GM13977 (cell line): ENCODE data around the gene CHD9.
"Not testable (repeated sequence)": the region's sequence is repeated elsewhere in the genome, so short reads cannot be mapped to it uniquely, and the experiment has no call there.

ENCODE experiments used
- DNase-seq: peaks from one replicate; pipeline ENCODE4 v3.0.0; 2012; ENCODE audit warnings: low spot score
- CTCF ChIP-seq: IDR thresholded peaks from 2 replicates; pipeline ENCODE4 v1.5.1; 2012; ENCODE audit warnings: mild to moderate bottlenecking, control low read depth; ENCODE audit not compliant: insufficient read depth; ENCODE audit errors: extremely low read depth, missing control alignments
- in situ Hi-C: fragments of 300-500 bp; cut with MboI; formaldehyde crosslinking; loops from one replicate; pipeline ENCODE4 v1.12.0; 2022; ENCODE audit warnings: low sequenced_read_pairs, low pct_unique_long_range_greater_than_20kb, mixed read lengths, inconsistent platforms; ENCODE audit not compliant: unreplicated experiment

CHD9 gene

GRCh38 chr16:53183442-53183841 is 128.7 kb downstream of the CHD9 start:
- DNase-seq = no peak
- TF ChIP-seq CTCF = no peak
- in situ Hi-C loops = no loop called here

DNA sequence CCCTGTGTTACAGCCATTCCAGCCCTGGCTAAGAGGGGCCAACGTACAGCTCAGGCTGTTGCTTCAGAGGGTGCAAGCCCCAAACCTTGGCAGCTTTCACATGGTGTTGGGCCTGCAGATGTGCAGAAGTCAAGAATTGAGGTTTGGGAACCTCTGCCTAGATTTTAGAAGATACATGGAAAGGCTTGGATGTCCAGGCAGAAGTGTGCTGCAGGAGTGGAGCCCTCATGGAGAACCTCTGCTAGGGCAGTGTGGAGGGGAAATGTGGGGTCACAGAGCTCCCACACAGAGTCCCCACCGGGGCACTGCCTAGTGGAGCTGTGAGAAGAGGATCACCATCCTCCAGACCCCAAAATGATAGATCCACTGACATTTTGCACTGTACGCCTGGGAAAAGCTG is 130.9 kb downstream of the CHD9 start:
- in situ Hi-C loops, DNase-seq: not testable (repeated sequence)

- in situ Hi-C loops = no loop called here
- TF ChIP-seq CTCF = no peak
- DNase-seq = no peak
Measured at GRCh38 chr16:53187775-53188174, 133.0 kb downstream of the CHD9 start.

- no peak for TF ChIP-seq CTCF
- in situ Hi-C loops = no loop called here
- no peak for DNase-seq
Measured at GRCh38 chr16:53191413-53191812, 136.6 kb downstream of the CHD9 start.

DNA sequence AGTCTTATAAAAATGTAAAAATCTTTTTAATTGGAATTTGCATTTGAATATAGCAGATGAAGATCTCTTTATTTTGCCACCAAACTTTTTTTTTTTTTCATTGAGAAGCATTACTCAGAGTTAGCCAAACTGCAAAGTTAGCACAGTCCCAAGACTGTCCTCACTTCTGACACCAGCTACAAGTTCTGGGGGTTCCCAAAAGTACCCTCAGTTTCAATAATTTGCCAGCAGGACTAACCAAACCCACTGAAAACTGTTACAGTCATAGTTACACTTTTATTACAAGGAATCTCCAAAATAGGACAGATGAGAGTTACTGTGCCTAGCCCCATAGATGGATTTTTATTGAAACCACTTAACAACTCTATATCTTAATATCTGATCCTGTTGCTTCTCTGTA is 144.1 kb downstream of the CHD9 start:
- TF ChIP-seq CTCF = no peak
- DNase-seq = no peak
- in situ Hi-C loops = no loop called here

DNA sequence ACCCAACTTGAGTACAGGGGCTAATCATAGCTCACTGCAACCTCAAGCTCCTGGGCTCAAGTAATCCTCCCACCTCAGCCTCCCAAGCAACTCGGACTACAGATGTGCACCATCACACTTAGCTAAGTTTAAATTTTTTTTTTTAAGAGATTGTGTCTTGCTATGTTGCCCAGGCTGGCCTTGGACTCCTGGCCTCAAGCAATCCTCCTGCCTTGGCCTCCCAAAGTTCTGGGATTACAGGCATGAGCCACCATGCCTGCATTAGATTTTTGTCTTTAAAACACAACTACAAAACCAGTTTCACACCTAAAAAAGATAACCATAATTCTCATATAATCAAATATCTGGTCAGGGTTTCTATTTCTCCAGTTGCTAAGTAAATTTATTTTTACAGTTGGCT is 147.1 kb downstream of the CHD9 start:
- in situ Hi-C loops = no loop called here
- no peak for DNase-seq

DNA sequence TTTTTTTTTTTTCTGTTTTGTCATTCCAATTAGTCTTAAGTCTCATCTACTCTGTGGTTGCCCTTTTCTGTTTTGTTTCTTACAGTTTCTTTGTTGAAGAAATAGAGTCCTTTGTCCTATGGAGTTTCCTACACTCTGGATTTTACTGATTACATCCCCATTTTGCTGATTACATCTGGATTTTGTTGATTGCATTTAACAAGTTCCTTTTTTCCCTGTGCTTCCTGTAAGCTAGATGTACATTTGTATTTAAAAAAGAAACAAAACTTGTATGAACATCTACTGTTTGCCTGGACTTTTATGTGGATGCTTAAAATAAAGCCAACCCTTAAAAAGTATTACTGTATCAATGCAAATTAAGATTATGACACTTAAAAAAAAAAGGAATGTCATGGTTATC is 147.6 kb downstream of the CHD9 start:
- in situ Hi-C loops = no loop called here
- DNase-seq = no peak
- TF ChIP-seq CTCF = no peak

More for the DNA sequence above, 147.1 kb downstream of the CHD9 start:
- no peak for TF ChIP-seq CTCF
